ENCODE results near the gene ARHGEF2.

ARHGEF2 gene

GRCh38 chr1:155969377-155969791 is 9.0 kb downstream of the ARHGEF2 start:
- no peak for DNase-seq

DNA sequence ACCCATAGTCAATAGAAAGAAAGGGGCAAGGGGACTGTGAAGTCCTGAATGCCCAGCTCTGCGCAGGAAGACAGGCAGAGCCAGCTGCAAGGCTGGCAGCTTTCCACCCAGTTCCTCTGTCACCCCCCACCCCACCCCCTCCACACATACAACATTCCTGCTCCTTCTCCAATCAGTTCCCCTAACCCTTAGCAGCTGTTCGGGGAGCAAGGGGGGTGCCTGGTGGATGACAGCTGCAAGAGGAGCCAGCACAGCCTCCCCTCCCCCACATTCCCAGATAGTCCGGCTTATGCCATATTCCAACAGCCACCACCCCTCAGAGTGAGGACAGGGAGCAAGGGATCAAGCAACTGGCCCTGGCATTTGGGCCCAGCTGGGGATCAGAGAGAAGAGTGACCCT is 9.7 kb downstream of the ARHGEF2 start:
- DNase-seq: no peak

GRCh38 chr1:155968051-155968400 is 10.3 kb downstream of the ARHGEF2 start:
- DNase-seq: no peak

DNA sequence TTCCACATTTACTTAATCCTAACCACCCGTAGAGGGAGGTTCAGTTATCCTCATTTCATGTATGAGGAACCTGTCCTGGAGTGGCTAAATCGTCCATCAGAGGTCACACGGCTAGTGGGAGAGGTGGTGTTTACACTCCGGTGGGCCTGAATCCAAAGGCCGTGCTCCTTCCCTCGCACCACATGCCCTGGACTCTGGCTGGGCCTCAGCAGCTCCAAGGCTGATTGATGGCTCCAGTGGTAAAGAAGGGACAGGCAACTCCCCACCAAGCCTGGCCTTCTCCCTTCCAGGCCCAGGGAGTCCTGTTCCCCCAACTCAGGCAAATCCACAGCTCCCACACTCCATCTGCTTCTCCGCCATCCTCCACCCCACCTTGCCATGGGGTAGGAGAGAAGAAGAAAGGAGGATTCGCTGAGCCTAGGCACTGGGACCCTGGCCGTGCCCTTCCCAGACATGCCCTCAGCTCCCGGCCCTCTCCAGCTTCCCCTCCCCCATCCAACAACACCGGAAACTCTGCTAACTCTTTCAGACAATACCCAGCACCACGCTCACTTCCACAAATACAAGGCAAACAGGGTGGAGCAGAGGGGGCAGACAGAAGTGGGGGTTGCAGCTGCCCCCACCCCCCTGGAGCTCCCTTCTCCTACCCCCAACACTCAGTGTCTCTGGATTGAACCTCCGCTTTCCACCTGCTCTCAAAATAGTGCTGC is 10.9 kb downstream of the ARHGEF2 start:
- no peak for DNase-seq

DNA sequence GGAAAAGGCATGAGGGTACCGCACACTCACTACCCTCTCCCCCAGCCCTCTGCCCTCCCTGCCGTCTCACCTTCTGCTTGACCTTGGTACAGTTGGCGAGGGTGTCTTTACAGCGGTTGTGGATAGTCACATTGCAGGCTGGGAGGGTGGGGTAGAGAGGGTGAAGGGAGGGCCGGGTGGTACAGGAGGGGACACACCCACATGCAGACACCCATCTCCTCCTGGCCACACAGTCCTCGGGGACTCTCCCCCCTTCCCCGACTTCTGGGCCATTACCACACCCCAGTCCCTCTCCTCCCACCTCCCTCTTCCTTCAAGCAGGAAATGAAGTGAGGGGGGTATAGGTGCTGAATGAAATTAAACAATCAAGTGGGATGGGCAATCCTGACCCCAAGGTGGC is 11.6 kb downstream of the ARHGEF2 start:
- DNase-seq: no peak

DNA sequence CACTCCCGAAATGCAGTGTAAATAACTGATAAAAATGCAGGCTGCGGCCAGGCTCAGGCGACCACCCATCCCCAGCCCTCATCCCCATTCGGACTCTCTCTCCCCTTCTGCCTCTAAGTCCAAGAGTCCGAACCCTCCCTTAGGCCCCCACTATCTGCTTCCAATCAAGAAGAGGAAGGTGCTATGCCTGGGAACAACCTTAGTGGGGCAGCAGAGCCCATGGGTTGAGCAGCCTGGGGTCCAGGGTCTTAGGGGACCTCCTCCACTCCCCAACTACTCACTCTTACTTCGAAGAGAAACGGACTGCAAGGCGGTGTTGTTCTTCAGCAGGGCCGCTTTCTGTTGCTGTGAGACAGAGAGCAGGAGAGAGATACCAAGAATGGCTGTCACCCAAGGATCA is 12.2 kb downstream of the ARHGEF2 start:
- DNase-seq: no peak

DNA sequence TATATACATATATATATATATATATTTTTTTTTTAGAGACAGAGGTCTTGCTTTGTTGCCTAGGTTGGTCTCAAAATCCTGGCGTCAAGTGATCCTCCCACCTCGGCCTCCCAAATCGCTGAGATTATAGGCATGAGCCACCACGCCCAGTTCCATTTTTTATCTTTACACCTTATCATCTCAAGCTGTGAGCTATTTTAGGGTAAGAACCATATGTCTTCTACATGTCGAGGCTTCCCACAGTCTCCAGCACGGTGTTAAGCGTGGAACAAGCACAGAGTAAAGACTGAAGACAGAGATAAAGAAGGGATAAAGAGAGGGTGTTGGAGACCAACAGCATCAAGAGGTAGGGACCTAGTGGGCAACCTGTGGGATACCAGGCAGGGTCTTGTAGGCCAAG is 14.2 kb downstream of the ARHGEF2 start:
- DNase-seq: no peak

DNA sequence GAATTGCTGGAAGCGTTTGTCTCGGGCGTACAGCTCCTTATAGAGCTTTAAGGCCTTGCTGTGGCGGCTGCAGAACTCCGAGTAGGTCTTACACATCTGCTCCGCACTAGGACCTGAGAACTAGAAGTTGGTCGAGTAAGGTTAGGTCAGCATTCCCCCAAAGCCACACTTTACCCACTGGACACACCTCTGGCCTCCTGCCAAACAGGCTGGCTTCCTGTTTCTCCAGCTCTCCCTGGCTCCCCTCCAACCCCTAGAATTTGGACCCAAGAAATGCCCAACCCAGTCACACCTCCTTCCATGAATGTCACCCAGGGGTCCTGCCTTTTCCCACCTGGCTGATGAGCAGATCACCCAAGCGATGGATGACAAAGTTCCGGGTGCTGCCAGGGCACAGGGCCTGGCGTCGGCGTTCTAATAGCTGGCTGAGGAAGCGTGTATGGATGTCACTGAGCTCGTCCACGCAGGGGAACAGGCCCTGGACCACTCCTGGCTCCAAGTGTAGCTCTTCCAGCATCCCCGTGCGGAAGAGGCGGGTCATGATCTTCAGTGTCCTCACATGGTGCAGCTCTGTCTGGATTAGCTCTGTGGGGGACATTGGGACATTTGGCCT is 15.6 kb downstream of the ARHGEF2 start:
- DNase-seq: no peak

DNA sequence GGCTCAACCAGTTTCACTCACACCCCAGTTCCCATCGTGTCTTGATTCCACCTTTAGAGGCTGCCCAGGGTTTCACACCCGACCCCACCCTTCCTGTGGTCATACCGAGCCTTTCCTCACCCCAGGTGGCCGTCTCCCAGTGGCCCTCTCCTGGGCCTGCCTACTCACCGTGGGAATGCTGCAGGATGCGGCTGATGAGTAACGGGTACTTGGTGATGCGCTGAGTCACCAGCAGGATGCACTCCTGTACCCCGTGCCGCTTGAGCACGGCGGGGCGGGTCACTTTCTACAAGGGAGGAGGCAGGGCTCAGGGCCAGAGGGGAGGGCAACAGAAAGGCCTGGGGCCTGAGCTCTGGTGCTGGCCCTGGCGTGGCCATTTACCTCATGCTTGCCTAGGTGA is 16.4 kb downstream of the ARHGEF2 start:
- DNase-seq: no peak

GRCh38 chr1:155960081-155960745 is 18.1 kb downstream of the ARHGEF2 start:
- DNase-seq: no peak

DNA sequence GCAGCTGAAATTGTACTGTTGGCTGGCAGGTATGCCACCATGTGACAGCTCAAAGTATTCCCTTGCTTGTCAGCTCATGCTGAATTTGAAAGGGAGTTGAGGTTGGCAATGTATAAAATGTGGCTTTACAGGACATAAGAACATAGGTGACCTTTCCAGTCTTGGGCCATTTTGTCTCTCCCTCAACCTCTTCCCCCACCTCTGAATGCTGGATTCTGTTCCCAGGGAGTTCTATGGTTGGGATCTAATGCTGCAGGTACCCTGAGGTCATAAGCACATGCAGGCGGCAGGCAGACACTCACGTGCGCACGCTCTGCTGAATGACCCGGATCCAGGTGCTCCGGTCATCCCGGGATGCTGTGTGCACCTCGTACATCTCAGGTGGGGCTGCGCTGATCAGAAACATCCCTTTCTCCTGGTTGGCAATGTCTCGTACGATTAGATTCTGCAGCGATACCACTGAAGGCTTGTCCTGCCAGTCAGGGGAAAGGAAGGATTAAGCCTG is 20.9 kb downstream of the ARHGEF2 start:
- no peak for DNase-seq

DNA sequence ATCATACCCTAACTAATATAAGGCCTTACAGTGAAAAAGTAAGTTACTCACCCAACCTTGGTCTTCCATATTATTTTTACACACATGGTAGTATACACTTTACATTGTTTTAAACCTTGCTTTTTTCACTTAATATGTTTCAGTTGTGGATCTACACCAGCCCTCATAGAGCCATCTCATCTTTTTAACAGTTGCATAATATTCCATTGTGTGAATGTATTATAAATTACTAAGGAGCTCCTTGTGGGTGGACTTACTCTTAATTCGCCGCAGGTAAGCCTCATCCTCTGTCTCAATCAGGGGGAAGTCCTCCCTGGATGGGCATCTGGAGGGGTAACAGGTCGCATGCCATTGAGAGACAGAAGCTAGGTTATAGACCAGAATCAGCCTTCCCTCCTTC is 23.7 kb downstream of the ARHGEF2 start:
- DNase-seq: no peak

DNA sequence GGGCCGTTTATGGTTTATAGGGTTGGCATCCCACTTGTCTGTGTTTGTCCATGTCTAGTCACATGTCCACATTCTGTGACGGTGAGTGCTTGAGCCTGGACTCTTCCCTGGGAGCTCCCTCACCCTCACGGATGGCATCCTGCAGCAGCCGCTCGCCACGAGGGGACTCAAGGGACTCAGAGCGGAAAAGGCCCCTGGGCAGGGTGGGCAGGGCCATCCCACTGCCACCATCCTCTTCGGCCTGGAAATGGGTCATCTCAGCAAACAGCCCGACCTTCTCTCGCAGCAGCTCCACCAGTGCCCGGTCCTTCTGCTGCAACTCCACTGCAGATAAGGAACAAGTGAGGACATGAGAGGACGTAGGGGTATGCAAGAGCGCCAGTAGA is 25.8 kb downstream of the ARHGEF2 start:
- DNase-seq: no peak

GRCh38 chr1:155951753-155952504 is 26.4 kb downstream of the ARHGEF2 start:
- no peak for DNase-seq

- no peak for DNase-seq
These were observed 27.5 kb downstream of the ARHGEF2 start for GRCh38 chr1:155950829-155951228.

DNA sequence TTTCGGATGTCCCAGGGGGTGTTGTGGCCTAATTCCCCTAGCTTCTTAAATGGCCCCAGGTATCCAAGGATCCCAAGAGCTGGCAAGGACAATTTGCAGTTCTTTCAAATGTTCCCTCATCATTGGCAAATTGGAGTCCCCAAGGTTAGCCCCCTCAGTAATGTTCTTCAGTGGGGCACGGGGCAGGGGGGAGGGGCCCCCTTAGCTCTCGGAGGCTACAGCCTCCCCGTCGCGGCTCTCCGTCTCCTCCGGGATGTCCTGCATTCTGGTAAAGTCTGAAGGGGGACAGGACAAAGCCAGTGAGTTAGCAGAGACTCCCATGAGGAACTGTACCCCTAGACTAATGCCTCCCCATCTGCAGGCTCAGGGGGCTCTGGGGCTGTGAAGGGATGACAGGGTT is 30.6 kb downstream of the ARHGEF2 start:
- DNase-seq: no peak

- no peak for DNase-seq
These were observed 31.1 kb downstream of the ARHGEF2 start for GRCh38 chr1:155947292-155947691.

DNA sequence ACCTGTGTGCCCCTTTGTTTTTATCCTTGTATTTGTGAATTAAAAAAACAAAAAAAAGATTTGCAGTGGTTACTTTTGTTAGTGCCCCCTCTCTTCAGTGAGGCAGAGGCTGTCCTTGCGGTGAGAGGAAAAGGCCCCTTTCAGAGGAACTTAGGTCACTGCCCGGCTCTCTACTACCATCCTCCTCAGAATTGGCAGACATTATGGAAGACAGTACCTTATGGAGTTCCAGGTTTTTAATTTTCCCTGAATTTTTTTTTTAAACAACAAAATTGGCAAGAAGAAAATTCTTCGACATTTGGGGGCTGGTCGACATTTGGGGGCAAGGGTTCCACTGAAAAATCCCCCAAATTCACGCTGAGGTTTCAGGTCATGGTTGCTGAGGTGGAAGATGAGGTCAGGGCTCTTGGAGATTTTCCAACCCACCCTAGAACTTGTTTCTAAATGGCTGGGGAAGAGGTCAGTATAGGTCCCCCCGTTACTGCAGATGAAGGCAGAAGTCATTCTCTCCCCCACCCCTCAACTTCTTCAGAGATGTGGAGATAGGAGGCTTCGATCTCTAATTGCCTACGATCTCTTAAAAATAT is 31.6 kb downstream of the ARHGEF2 start:
- DNase-seq: no peak

DNA sequence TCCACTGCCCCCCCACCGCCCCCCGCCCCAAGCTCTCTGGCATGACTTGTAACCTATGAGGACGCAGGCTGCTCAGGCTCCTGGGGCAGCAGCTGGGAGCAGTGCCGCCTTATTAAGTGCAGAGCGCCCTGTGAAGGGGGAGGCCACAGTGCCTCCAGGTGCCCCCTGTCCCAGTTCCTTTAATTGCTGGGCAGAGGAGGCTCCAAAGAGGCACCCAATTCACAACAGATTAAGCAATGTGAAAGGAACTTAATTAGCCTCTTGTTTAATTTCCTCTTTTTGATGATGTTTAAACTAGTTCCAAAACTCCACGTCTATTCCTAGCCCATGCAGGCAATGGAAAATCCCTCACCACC is 33.9 kb downstream of the ARHGEF2 start:
- no peak for DNase-seq

DNA sequence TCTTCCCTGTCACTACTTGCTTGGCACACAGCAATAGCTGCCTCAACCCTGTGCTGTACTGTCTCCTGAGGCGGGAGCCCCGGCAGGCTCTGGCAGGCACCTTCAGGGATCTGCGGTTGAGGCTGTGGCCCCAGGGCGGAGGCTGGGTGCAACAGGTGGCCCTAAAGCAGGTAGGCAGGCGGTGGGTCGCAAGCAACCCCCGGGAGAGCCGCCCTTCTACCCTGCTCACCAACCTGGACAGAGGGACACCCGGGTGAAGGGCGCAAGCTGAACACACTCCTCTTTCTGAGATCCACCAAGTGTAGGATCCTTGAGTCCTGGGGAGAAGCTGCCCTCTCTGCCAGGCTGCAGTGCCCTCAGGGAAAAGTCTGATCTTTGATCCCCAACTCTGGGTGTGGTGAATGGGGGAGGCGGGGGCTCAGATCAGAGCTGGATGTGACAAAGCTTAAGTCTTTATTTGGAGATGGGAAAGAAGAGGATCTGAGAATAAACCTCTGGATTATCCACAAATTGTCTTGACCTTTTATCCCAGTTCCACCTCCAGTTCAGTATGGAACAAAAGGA is 35.7 kb downstream of the ARHGEF2 start:
- DNase-seq: no peak

DNA sequence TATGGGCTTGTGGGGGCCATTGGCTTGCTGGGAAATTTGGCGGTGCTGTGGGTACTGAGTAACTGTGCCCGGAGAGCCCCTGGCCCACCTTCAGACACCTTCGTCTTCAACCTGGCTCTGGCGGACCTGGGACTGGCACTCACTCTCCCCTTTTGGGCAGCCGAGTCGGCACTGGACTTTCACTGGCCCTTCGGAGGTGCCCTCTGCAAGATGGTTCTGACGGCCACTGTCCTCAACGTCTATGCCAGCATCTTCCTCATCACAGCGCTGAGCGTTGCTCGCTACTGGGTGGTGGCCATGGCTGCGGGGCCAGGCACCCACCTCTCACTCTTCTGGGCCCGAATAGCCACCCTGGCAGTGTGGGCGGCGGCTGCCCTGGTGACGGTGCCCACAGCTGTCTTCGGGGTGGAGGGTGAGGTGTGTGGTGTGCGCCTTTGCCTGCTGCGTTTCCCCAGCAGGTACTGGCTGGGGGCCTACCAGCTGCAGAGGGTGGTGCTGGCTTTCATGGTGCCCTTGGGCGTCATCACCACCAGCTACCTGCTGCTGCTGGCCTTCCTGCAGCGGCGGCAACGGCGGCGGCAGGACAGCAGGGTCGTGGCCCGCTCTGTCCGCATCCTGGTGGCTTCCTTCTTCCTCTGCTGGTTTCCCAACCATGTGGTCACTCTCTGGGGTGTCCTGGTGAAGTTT is 36.4 kb downstream of the ARHGEF2 start:
- DNase-seq: no peak

Data from NCI-H1417 treated with DMSO at 0.1 percent for 48 hours (cell line).